GM12873 (cell line): ENCODE results near the gene SV2C.

ENCODE experiments used
- CTCF ChIP-seq: IDR thresholded peaks from 2 replicates; pipeline ENCODE4 v1.5.1; 2012; ENCODE audit warnings: low read depth, mild to moderate bottlenecking, moderate library complexity, low read length, control low read depth; ENCODE audit not compliant: insufficient read depth; ENCODE audit errors: missing control alignments

The SV2C gene

GRCh38 chr5:76085243-76085579, 2.0 kb downstream of the SV2C start:
- TF ChIP-seq CTCF: no peak

- no peak for TF ChIP-seq CTCF
Observed at GRCh38 chr5:76086095-76086494, 2.9 kb downstream of the SV2C start.

GRCh38 chr5:76091351-76091750, 8.2 kb downstream of the SV2C start:
- TF ChIP-seq CTCF: no peak

- no peak for TF ChIP-seq CTCF
Observed at GRCh38 chr5:76099286-76099702, 16.1 kb downstream of the SV2C start.

GRCh38 chr5:76099756-76100155, 16.6 kb downstream of the SV2C start:
- no peak for TF ChIP-seq CTCF

GRCh38 chr5:76104027-76104426, 20.8 kb downstream of the SV2C start:
- no peak for TF ChIP-seq CTCF

- TF ChIP-seq CTCF: no peak
Observed at GRCh38 chr5:76106149-76106548, 23.0 kb downstream of the SV2C start.
